NAMALWA (cell line): ENCODE results near the gene TFF2.
A peak's percentile ranks its signal among the peaks of the same experiment; 100 is the strongest.

Experiments used
- DNase-seq: peaks from one replicate; pipeline ENCODE4 v3.0.0-alpha.2; 2015; ENCODE audit warnings: low spot score

Gene TFF2

GRCh38 chr21:42384156-42384945 is 33.6 kb upstream of the TFF2 start:
- DNase-seq, result peak; percentile 67

GRCh38 chr21:42383331-42383730 is 32.5 kb upstream of the TFF2 start:
- DNase-seq, result no peak

GRCh38 chr21:42382915-42383314 is 32.1 kb upstream of the TFF2 start:
- DNase-seq, result no peak

- peak; percentile 58 for DNase-seq
These were observed 30.7 kb upstream of the TFF2 start for GRCh38 chr21:42381347-42381984.

GRCh38 chr21:42379426-42380215 is 28.8 kb upstream of the TFF2 start:
- peak; percentile 25 for DNase-seq

- DNase-seq, result no peak
These were observed 27.6 kb upstream of the TFF2 start for GRCh38 chr21:42378418-42378817.

GRCh38 chr21:42377951-42378340 is 27.2 kb upstream of the TFF2 start:
- DNase-seq, result no peak

- no peak for DNase-seq
These were observed 26.6 kb upstream of the TFF2 start for GRCh38 chr21:42377211-42377950.

- no peak for DNase-seq
These were observed 25.7 kb upstream of the TFF2 start for GRCh38 chr21:42376338-42376982.

- DNase-seq, result no peak
These were observed 25.2 kb upstream of the TFF2 start for GRCh38 chr21:42375966-42376337.

GRCh38 chr21:42375506-42375905 is 24.7 kb upstream of the TFF2 start:
- DNase-seq, result no peak

GRCh38 chr21:42374864-42375499 is 24.2 kb upstream of the TFF2 start:
- DNase-seq, result no peak

- no peak for DNase-seq
These were observed 23.7 kb upstream of the TFF2 start for GRCh38 chr21:42374457-42374856.

GRCh38 chr21:42373908-42374455 is 23.2 kb upstream of the TFF2 start:
- no peak for DNase-seq

GRCh38 chr21:42373196-42373907 is 22.6 kb upstream of the TFF2 start:
- no peak for DNase-seq

GRCh38 chr21:42370894-42371654 is 20.3 kb upstream of the TFF2 start:
- no peak for DNase-seq

GRCh38 chr21:42369821-42370220 is 19.0 kb upstream of the TFF2 start:
- no peak for DNase-seq

GRCh38 chr21:42367367-42368165 is 16.8 kb upstream of the TFF2 start:
- DNase-seq, result peak; percentile 29
